Ascending aorta (tissue), 2 donors: ENCODE data around the gene MYLK4. TPM values are rescaled to one million over a fixed set of nuclear protein-coding genes. Genes with fewer than 3 reads are reported as not detected.

ENCODE experiments used
- DNase-seq, 2 donors: peaks; one replicate each; pipeline ENCODE4 v3.0.0-alpha.2; 2019; ENCODE audit warnings: low spot score in 2 of 2
- H3K27ac ChIP-seq, 2 donors: fragments of 200-600 bp; sonication (generic); one replicate each; pipeline ENCODE4 v1.5.1; 2016 to 2017; ENCODE audit warnings: mild to moderate bottlenecking in 1 of 2
- H3K27me3 ChIP-seq: fragments of 200-600 bp; sonication (generic); one replicate; pipeline ENCODE4 v1.5.1; 2017
- H3K36me3 ChIP-seq, 2 donors: fragments of 200-600 bp; sonication (generic); one replicate each; pipeline ENCODE4 v1.5.1; 2016
- H3K4me1 ChIP-seq, 2 donors: fragments of 200-600 bp; sonication (generic); one replicate each; pipeline ENCODE4 v1.5.1; 2016 to 2017; ENCODE audit warnings: mild to moderate bottlenecking in 1 of 2
- H3K4me3 ChIP-seq, 2 donors: fragments of 200-600 bp; sonication (generic); one replicate each; pipeline ENCODE4 v1.5.1; 2016 to 2017; ENCODE audit warnings: mild to moderate bottlenecking in 1 of 2
- H3K9me3 ChIP-seq, 2 donors: fragments of 200-600 bp; sonication (generic); one replicate each; pipeline ENCODE4 v1.5.1; 2016
- intact Hi-C: fragments of 100-400 bp; cut with DNase I; formaldehyde crosslinking; loops from one replicate; pipeline ENCODE4 v1.15.1; 2023
- total RNA-seq: library from RNA; depleted of rRNA; stranded (reverse); fragments of >200 nt; gene quantifications from one replicate; pipeline ENCODE4 v1.1.0, GENCODE V29; 2016
- TF ChIP-seq, protein P1 (sequence below), 3 experiments: fragments of 200-600 bp in 2 of 3; fragments of 450-650 bp in 1 of 3; sonication (generic) in 2 of 3; IDR thresholded peaks; one replicate each; pipeline ENCODE4 v1.5.1; 2016 to 2019; ENCODE audit warnings: antibody characterized with exemption in 3 of 3, mild to moderate bottlenecking in 1 of 3, moderate library complexity in 1 of 3

Gene MYLK4
- total RNA-seq, 1 donor from 2014 or later: not detected

DNA sequence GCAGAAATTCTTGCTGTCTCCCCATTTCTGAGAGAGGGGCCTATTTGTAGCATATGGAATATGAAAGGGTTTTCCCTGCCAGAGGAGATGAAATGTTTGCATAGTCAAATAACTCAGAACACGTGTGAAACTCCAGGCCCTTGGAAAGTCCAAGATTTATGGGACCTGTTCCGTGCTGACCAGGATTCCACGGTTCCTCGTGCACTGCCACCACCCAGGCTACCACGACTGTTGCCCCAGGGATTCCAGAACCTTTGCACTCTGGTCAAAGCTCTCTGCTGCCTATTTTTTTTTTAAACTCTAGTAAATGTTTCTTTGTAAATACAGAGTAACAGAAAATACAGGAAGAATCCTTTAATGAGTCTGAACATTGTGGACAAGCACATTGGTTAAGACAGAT lies 35.0 kb downstream of the MYLK4 start:
- no peak for DNase-seq
- Histone ChIP-seq H3K9me3 (no peaks in the 10 kb centered on the region), H3K27ac (no peak overlapping the region), H3K27me3 (no peaks in the 10 kb centered on the region), H3K4me3 (no peak overlapping the region), H3K36me3 (no peaks in the 10 kb centered on the region), H3K4me1 (no peaks in the 10 kb centered on the region)
- TF ChIP-seq, protein P1, sequence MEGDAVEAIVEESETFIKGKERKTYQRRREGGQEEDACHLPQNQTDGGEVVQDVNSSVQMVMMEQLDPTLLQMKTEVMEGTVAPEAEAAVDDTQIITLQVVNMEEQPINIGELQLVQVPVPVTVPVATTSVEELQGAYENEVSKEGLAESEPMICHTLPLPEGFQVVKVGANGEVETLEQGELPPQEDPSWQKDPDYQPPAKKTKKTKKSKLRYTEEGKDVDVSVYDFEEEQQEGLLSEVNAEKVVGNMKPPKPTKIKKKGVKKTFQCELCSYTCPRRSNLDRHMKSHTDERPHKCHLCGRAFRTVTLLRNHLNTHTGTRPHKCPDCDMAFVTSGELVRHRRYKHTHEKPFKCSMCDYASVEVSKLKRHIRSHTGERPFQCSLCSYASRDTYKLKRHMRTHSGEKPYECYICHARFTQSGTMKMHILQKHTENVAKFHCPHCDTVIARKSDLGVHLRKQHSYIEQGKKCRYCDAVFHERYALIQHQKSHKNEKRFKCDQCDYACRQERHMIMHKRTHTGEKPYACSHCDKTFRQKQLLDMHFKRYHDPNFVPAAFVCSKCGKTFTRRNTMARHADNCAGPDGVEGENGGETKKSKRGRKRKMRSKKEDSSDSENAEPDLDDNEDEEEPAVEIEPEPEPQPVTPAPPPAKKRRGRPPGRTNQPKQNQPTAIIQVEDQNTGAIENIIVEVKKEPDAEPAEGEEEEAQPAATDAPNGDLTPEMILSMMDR (IDR thresholded peaks at IDR 0.05): no peak
- intact Hi-C loops: no loop called here

DNA sequence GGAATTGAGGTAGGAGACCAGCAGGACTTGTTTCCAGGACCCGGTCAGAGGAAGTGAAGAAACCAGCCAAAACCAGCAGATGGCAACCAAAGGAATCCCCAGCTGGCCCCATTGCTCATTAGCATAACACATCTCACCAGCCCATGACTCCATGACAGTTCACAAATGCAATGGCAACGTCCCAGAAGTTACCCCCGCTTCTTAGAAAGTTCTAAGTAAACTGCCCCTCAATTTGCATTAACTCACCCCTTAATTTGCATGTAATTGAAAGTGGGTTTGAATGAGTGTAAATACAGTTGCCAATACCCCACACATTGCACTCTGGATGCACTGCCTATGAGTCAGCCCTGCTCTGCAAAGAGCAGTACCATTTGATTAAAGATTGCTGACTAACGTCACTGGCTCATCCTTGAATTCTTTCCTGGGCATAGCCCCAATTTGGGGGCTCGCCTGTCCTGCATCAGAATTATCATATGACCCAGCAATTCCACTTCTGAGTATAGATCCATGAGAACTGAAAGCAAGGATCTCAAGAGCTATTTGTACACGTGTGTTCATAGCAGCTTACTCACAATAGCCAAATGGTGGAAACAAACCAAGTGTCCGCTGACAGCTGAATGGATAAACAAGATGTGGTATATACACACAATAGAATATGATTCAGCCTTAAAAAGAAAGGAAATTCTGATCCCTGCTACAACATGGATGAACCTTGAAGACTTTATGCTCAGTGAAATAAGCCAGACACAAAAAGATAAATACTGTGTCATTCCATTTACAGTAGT lies 36.4 kb downstream of the MYLK4 start:
- H3K9me3 ChIP-seq: no peaks in the 10 kb centered on the region
- no peaks in the 10 kb centered on the region for H3K4me1 ChIP-seq
- H3K4me3 ChIP-seq: no peak overlapping the region
- H3K36me3 ChIP-seq: no peaks in the 10 kb centered on the region
- H3K27ac ChIP-seq: no peak overlapping the region
- H3K27me3 ChIP-seq: no peaks in the 10 kb centered on the region
- TF ChIP-seq, protein P1 (IDR thresholded peaks at IDR 0.05): no peak
- intact Hi-C loops: no loop called here
- DNase-seq: no peak

DNA sequence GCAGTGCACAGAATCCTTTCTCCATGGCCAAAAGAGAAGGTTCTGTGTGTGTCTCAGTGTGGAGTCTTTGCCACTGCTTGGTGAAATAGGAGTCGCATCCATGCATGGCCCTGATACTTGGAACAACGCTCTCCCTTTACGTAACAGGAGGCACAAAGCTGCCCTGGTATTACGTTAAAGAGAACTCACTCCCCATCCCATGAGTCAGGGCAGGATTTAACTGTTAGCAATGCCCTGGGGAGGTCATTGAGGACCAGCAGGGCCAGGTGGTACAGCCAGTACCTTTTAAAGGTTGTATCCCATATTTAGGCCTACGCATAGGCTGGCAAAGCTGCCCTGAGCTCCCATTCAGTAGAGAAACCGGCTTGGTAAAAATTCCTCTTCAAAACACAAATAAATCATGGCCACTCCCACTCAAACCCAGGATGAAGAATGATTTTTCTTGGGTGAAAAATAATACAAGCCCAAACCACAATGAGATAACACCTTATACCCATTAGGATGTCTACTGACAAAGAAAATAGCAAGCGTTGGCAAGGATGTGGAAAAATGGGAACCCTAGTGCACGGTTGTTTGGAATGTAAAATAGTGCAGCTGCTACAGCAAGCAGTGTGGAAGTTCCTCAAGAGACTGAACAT lies 37.1 kb downstream of the MYLK4 start:
- H3K9me3 ChIP-seq: no peaks in the 10 kb centered on the region
- H3K4me3 ChIP-seq: no peak overlapping the region
- TF ChIP-seq, protein P1 (IDR thresholded peaks at IDR 0.05): no peak
- H3K36me3 ChIP-seq: no peaks in the 10 kb centered on the region
- DNase-seq: no peak
- no peaks in the 10 kb centered on the region for H3K27me3 ChIP-seq
- H3K27ac ChIP-seq: no peak overlapping the region
- H3K4me1 ChIP-seq: no peaks in the 10 kb centered on the region
- intact Hi-C loops: no loop called here

DNA sequence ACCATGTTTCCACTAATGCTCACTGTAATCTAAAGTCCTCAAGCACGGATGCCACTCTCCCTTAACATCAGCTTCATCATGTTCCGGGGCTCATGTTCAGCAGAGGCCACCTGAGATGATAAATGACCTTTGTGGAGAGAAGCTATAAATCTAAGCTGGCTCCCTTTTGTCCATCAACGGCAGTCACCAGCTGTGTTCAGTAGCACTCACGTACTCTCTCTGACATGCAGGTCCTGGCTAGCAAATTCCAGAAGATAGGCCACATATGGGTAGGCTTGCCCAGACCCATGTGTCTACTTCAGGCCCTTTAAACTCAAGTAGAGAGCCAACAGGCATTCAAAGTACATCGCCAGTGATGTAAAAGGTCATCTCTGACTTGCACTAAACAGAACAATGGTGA lies 38.6 kb downstream of the MYLK4 start:
- H3K27me3 ChIP-seq: no peaks in the 10 kb centered on the region
- no peaks in the 10 kb centered on the region for H3K9me3 ChIP-seq
- H3K27ac ChIP-seq: no peak overlapping the region
- no peak for DNase-seq
- H3K36me3 ChIP-seq: no peaks in the 10 kb centered on the region
- TF ChIP-seq, protein P1 (IDR thresholded peaks at IDR 0.05): no peak
- intact Hi-C loops: no loop called here
- no peak overlapping the region for H3K4me3 ChIP-seq
- no peaks in the 10 kb centered on the region for H3K4me1 ChIP-seq

- Histone ChIP-seq H3K27ac (no peak overlapping the region), H3K9me3 (no peaks in the 10 kb centered on the region), H3K4me3 (no peak overlapping the region), H3K4me1 (no peaks in the 10 kb centered on the region), H3K36me3 (no peaks in the 10 kb centered on the region), H3K27me3 (no peaks in the 10 kb centered on the region)
- no peak for DNase-seq
- TF ChIP-seq, protein P1 (IDR thresholded peaks at IDR 0.05): no peak
- intact Hi-C loops: no loop called here
Observed at GRCh38 chr6:2710412-2710811, 40.3 kb downstream of the MYLK4 start.
